ENCODE data around the gene ARPC1A.
"Not testable (repeated sequence)": the region's sequence is repeated elsewhere in the genome, so short reads cannot be mapped to it uniquely, and the experiment has no call there.

Gene ARPC1A

GRCh38 chr7:99410635-99411034 lies 84.9 kb downstream of the ARPC1A start:
- no peak for DNase-seq (ENCODE audit: low spot score)

GRCh38 chr7:99415513-99416127 lies 89.9 kb downstream of the ARPC1A start:
- DNase-seq (ENCODE audit: low spot score) = not testable (repeated sequence)
